Cerebellar cortex (tissue), 1 donor: ENCODE data around the gene TMCC2.
"Not testable (repeated sequence)": the region's sequence is repeated elsewhere in the genome, so short reads cannot be mapped to it uniquely, and the experiment has no call there.

Experiments
- DNase-seq: peaks from one replicate; pipeline ENCODE4 v3.0.0-alpha.2; 2015; ENCODE audit warnings: low spot score

The TMCC2 gene

DNA sequence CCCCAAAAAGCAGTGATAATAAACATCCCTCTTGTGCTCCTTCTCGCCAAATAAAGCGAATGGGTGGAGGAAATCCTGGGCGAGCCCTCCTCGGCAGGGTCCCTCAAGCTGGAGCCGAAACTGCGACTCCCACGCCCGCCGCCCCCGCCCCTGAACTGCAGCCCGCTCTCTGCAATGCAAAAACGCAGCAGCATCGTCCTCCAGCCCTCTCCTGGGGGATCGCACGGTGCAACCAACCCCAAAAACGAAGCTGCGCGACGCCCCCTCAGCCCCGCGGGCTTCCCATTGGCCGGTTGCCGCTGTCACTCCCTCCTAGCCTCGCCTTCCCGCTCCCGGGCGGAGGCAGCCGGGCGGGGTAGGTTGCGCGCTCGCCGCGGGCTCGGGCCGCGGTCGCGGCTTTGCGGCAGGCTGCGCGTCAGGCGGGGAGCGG lies at the start of gene TMCC2:
TSS of gene TMCC2 (plus strand) at position 363 of the 430 bp plus-strand sequence. CDS start 619 bp downstream, outside the sequence.
- peak; percentile 97 for DNase-seq

- DNase-seq: no peak
Measured at GRCh38 chr1:205179842-205180241, 47.9 kb upstream of the TMCC2 start.

GRCh38 chr1:205180331-205180730 lies 47.4 kb upstream of the TMCC2 start:
- DNase-seq: not testable (repeated sequence)

GRCh38 chr1:205182930-205183329 lies 44.8 kb upstream of the TMCC2 start:
- no peak for DNase-seq

DNA sequence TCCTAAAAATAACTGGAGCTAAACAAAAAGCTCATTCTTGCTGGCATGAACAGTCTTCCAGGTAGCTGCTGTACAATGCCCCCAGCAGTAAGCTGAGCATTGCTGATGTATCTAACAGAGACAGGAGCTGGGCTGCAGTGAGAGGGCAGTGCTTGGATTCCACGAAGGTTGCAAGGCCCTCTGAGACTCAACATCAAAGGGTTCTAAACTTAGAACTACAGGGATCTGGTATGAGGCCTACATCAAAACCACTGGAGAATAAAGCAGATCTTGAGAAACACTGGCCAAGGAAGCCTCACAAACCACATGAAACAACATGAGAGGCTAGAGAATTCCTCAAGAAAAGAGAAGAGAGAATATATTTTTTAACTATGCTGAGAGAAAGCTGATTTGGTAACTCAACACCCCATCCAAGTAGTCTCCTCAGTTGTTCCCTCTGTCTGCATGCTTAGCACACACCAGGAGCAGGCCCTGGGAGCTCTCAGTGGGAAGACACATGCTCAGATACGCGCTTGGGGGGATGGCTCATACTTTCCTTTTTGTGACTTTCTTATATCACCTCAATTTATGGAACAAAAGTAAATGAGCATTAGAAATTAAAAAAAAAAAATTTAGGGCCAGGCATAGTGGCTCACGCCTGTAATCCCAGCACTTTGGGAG lies 43.9 kb upstream of the TMCC2 start:
- DNase-seq: no peak

GRCh38 chr1:205186191-205186590 lies 41.6 kb upstream of the TMCC2 start:
- no peak for DNase-seq

DNA sequence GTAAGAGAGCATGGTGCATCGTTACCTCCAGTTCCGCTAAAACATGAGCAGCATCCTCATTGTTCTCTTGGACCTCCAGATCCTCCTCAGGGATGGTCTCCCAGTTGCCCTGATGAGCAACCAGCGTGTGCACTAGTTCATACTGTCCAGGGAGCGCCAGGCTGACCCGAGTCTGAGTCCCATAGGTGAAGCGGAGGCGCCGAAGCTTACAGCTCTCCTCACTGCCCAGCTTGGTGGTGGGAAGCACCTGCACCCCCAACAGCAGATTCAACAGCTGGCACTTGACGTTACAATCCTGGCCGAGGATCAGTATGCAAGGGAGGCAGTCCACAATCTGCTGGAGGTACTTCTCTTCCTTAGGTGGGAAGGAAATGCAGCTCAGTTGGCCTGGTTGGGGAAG lies 40.3 kb upstream of the TMCC2 start:
- no peak for DNase-seq

- no peak for DNase-seq
Measured at GRCh38 chr1:205188098-205188497, 39.6 kb upstream of the TMCC2 start.

GRCh38 chr1:205188596-205188995 lies 39.1 kb upstream of the TMCC2 start:
- DNase-seq: no peak

GRCh38 chr1:205189131-205189530 lies 38.6 kb upstream of the TMCC2 start:
- no peak for DNase-seq

DNA sequence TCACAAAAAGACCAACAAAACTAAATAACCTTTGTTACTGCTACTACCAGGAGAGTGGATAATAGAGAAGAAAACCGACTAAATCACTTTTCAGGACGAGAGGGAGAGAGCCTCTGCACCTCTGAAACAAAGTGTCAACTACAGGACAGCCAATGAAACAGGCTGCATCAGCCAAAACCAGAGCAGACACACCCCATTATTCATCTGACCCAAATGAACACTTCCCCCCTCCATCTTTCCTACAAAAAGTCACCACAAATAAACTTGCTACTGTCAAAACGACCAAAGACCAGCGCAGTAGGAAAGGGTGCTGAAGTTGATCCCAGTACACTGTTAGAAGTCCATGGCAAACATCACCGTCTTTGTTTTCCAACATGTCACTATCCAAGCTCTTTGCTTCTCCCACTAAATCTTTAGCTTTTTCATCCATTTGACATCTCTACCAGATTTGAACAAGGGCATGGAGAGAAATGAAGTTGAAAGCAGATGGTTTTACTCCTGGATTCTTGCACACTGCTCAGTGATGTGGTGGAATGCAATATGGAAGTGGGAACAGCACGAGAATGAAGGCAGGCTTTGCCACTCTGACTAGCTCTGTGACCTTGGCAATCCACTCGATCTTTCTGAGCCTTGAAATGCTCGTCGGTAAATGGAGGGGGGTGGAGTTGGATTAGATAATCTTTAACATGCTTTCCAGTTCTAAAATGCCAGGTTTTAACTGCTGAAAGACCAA lies 36.7 kb upstream of the TMCC2 start:
- peak; percentile 35 for DNase-seq

GRCh38 chr1:205191622-205192021 lies 36.1 kb upstream of the TMCC2 start:
- DNase-seq: peak; percentile 42

DNA sequence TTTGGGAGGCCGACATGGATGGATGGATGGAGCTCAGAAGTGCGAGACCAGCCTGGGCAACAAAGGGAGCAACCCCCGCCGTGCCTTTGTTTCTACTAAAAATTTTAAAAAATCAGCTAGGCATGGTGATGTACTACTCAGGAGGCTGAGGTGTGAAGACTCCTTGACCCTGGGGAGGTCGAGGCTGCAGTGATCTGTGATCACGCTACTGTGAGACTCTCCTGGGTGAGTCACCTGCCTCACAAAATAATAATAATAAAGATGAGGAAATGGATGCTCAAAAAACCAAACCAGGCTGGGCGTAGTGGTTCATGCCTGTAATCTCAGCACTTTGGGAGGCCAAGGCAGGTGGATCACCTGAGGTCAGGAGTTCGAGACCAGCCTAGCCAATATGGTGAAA lies 35.5 kb upstream of the TMCC2 start:
- DNase-seq: no peak

DNA sequence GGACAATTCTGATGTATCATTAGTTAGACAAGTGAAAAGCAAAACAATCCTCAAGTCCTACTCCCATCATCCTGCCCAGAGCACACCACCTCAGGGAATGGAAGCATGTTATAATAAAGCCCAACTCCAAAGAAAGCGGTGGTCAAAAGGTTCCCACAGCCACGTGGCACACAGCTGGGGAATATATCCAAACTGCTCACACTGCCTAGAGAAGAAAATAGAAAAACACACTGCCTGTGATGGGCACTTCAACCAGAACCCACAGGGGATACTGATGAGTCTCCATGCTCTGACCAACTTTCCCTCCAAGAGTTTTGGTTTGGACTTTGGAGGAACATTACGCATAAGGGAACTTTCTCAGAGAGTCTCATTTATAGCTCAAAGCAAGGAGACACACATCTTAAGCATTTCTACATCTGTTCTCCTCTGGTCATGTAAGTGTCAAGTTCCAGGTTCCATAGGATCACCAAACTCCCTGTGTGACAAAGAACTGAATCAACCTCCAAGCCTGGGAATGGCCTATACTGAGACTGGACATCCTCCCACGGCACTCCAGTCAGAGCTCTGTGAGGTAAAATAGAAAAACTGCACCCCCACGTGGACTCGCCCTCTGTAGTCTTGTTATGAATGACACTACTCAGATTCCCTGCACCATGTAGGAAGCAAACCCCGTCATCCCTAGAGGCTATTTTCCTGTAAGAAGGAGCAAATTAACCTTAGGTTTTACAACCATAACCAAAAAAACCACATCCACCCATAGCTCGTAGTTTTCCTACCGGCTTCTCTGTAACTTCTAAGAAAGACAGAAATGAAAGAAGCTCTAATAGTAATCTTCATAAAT lies 28.4 kb upstream of the TMCC2 start:
- no peak for DNase-seq

DNA sequence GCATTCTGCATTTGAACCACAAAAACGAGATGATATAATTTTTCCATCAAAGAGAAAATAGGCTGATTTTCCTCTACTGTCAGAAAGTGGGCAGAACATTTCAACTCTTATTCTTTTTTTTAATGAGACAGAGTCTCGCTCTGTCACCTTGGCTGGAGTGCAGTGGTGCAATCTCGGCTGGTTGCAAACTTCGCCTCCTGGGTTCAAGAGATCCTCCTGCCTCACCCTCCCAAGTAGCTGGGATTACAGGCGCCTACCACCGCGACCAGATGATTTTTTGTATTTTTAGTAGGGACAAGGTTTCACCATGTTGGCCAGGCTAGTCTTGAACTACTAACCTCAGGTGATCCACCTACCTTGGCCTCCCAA lies 27.8 kb upstream of the TMCC2 start:
- no peak for DNase-seq

- no peak for DNase-seq
Measured at GRCh38 chr1:205204552-205204951, 23.2 kb upstream of the TMCC2 start.

- DNase-seq: no peak
Measured at GRCh38 chr1:205205055-205205454, 22.7 kb upstream of the TMCC2 start.

DNA sequence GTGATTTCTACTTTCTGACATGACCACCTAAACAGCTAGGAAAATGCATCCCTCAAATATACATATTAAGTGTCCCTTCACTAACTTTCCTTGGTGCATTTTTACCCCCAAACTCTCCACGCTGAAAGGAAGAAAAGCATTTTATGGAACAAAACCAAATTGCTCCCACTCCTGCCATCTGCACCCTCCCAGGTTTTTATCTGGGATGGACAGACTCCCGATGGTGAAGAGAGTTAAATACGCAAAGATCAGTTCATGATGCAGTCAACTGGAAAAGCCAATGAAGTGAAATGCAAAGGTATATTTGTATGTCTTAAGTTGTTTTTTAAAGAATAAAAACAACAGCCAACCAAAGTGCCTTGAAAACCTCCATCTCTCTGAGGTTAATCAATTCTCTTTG lies 18.9 kb upstream of the TMCC2 start:
- no peak for DNase-seq

GRCh38 chr1:205210756-205211168 lies 17.0 kb upstream of the TMCC2 start:
- DNase-seq: no peak

- DNase-seq: peak; percentile 96
Measured at GRCh38 chr1:205211169-205211838, 16.4 kb upstream of the TMCC2 start, which contains the start of gene DSTYK. DSTYK (minus strand) TSS chr1:205211702; CDS start chr1:205211535, 167 bp downstream.

GRCh38 chr1:205211839-205212536 lies 15.8 kb upstream of the TMCC2 start:
- DNase-seq: no peak
